GM18502 (cell line): Measurements from ENCODE around the gene RHOH.

Source experiments
- ATAC-seq: cut with Tn5 transposase; IDR thresholded peaks from one replicate; pipeline ENCODE4 v1.9.1; 2021; ENCODE audit warnings: mild to moderate bottlenecking; ENCODE audit not compliant: unreplicated experiment, poor library complexity

RHOH gene

DNA sequence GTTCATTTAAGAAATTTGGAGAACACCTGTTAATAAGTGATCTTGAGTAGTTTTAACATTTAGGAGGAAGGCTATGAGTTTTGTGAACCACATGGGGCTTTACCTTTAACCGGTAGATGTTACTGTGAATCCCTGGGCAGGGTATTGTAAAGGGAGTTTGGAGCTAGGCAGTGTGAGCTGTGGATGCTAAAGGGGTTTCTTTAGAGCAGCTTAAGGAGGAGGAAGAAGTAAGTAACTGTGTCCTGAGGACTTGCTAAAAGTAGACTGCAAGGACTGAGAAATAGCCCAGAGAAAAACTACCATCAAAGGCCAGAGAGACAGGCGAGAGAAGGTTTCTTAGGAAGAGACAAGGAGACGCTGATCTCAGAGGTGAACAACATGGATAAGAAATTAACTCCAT, 5.6 kb downstream of the RHOH start:
- no peak for ATAC-seq

DNA sequence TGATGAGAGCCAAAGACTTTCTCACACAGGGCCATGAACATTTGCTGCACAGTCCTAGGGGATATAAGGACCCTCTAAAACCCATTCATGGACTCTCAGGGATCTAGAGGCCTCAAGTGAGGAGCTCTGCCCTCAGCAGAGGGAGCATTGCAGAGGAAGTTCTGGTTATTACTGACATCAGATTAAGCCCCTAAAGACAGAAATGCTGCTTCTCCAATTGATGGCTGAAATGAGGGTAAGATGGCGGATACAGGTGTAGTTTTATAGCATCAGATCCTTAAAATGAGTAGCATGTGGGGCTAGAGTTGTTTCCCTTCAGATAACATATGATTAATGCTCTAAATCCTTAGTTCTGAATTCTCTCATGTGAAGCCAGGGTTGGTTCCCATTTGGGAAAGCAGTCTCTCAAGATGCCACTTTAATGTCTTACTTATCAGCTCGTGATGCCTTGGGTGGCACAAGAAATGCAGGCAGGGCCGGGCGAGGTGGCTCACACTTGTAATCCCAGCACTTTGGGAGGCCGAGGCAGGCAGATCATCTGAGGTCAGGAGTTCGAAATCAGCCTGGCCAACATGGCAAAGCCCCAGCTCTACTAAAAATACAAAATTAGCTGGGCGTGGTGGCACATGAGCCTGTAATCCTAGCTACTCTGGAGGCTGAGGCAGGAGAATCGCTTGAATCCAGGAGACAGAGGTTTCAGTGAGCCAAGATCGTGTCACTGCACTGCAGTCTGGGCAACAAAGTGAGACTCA, 7.9 kb downstream of the RHOH start:
- no peak for ATAC-seq

DNA sequence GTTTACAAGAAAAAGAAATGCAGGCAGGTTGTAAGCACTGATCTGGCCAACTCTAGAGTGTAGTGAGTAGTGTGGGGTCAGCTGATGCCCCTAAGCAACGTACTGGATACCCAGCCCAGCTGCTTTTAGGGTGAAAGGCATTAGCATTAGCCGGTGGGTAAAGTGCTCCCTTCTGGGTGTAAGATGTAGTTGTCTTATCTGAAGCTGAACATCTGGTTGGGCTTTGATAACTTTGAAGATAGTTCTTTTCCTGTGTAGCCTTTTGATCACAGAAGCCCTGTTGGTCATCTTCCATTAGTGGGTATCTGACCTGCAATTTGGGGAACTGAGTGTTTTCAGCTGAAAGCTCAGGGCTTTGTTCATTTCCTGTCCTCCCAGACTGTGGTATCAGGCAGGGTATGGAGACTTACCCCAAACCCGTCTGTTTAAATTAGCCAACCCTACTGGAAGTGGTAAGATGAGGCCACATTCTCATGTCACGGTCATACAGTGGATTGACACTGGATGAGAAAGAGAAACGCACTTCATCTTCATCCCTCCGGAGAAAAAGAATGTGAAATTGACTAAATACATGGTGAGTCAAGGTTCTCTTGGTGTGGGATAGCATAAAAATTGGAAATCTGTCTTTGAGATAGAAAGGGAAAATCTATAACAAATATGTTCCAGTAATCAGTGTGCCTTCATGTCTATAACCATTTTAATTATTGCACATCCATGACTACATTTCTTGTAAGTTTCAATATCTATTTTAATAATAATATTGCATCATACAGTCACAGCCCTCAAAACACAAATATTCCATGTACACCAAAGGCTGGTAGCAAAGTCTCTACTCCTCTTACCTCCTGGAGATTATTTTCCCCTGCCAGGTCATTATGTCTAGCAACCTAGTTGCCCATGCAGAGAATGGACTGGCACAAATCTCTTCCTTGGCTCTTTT, 8.7 kb downstream of the RHOH start:
- peak; percentile 65 for ATAC-seq

DNA sequence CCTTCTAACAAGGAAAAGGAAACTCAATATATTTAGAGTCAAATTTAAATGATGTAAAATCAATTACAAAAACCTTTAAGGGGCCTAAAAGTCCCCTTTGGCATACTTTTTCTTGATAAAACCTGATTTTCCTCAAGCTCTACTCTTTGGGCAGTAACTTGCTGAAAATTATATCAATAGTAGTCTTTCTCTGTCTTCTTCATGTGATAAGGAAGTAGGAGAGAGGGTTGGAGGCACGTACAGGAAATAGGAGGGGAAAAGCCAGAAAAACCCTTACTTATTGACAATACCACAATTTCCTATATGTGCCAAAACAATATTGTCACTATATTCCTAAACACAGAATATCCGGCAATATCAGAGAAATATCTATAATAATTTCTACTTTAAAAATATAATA, 9.6 kb downstream of the RHOH start:
- ATAC-seq = no peak

DNA sequence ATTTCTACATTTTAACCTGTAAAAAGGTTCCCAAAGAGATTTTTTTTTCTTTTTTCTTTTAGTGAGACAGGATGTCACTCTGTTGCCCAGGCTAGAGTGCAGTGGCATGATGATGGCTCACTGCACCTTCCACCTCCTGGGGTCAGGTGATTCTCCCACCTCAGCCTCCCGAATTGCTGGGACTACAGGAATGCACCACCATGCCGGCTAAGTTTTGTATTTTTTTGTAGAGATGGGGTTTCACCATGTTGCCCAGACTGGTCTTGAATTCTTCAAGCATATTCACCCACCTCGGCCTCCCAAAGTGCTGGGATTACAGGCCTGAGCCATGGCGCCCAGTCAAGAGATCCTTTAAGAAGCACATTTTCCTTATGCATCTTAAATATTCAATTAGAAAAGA, 12.6 kb downstream of the RHOH start:
- ATAC-seq = no peak

DNA sequence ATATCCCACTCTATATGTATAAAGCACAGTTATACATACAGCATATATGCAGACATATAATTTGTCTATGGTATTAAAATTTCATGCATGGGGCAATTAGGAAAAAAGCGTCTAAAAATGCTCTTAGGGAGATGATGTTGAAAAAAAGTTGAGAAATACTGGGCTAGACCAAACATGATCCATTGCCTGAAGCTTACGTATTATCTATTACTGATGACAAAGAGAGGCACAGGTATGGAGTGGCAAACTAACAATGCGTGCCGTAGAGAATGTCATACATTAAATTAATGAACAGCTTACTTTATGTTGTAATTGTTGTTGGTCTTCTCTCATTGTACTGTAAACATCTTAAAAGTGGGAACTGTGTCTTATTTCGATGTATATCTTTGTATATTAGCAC, 13.9 kb downstream of the RHOH start:
- no peak for ATAC-seq

DNA sequence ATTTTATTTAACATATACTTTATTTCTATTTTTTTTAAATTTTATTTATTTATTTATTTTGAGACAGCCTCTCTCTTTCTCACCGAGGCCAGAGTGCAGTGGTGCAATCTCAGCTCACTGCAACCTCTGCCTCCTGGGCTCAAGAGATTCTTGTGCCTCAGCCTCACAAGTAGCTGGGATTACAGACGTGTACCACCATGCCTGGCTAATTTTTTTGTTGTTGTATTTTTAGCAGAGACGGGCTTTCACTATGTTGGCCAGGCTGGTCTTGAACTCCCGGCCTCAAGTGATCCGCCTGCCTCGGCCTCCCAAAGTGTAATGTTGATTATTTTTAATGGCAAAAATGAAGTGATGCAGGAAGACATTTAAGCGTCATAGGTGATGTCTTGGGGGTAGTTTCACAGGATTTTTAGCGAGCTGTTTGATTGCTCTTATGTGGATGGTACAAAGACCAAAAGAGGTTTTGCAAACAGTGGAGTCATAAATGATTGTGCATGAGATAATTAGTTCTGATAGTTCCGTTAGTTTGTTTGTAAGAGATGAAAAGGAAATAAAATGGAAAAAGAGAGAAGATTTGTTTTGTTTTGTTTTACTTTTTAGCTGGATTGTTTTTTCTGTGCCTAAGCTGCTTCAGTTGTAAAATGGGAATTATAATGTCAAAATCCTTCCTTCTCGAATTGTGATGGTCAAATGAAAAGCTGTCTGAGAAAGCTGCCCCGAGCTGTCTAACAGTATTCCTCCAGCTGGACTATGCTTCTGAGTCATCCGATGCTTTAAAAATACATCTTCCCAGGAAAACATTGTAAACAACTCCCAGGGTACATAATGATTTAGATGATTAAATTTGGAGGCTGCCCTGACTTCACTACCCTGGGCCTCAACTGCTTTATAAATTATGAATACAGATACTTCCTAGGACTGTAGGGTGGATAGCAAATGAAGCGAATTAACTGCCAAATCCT, 14.7 kb downstream of the RHOH start:
- no peak for ATAC-seq

DNA sequence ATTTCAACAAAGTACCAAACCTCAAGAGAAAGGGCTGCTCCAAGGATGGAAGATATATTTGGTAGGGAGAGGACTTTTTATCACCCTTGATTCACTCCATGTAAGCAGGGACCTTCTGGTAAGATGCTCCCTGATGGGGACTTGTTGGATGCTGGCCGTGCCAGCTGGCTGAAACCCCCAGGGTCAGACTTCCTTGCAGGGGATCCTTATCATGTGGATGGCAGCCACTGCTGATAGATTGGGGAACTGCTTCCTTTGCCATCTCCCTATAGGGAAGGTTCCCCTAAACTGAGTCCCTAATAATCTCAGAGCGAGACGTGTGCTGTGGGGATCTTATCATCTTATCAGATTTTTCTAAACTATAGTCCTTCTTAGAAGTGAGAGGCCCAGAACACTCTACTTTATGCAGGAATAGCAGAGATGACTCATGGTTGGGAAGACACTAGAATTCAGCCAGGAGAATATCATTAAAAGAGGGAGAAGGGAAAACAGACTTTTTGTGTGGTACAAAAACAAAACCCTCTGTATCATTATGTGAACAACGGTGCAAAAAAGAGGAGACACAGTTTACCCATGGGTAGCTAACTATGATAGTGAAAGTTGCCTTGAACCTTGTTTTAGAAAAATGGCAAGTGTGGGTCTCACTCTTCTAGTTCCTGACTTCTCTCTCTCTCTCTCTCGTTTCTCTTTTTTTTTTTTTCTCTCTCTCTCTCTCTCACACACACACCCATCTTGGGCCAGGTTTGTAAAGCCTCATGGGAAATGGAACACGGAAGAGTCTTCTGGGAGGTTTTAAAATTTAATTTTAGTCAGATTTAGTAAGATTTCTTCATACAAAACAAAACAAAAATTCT, 16.1 kb downstream of the RHOH start:
- no peak for ATAC-seq

DNA sequence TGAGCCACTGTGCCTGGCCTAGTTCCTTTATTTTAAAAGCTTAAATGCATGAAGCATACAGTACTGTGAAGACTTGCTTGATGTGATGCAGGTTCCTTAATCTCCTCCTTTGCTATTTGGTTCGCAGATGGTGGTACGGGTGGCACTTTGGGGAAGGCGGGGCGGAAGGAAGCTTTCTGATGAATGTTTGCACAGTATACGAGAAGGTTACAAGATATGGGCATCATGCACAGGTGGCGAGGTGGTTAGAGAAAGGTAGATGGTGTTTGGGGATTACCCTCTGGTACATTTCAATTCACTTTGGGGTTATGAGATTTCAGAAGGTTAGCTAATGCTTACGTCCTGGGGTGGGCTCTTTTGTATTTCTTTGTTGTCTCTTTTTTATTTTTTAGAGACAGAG, 17.2 kb downstream of the RHOH start:
- ATAC-seq = no peak

DNA sequence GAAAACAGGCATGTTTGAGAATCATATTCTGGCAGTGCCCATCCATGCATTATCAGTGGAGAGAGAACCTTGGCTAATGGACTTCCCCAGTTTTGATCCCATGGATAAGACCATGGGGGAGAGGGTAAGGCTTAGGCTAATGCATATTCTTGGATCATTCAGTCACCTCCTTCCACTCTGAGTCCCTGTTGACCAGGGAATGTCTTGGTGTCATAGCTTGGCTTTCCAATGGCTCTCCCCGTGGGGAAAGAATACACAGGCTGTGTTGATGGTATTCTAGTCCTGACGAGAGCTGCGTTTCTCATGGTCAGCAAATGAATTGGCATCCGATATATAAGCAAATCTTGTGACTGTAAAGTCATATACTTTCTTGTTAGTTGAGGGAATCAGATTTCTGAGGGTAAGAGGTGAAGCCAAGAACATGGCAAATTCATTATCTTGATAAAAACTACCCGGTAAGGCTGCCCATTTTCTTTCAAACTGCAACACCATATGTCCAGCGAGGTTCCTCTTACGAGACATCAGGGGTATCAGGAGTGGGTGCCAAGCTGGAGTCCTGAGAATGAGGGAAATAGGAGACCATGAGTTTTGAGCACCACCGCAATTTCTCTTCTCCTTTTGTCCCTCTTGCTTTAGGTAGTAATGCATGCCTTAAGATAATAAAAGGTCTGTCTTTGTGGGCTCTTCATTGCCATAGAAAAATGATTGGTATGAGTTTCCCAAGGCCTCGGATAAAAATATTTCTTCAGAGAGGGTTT, 18.0 kb downstream of the RHOH start:
- ATAC-seq = no peak

DNA sequence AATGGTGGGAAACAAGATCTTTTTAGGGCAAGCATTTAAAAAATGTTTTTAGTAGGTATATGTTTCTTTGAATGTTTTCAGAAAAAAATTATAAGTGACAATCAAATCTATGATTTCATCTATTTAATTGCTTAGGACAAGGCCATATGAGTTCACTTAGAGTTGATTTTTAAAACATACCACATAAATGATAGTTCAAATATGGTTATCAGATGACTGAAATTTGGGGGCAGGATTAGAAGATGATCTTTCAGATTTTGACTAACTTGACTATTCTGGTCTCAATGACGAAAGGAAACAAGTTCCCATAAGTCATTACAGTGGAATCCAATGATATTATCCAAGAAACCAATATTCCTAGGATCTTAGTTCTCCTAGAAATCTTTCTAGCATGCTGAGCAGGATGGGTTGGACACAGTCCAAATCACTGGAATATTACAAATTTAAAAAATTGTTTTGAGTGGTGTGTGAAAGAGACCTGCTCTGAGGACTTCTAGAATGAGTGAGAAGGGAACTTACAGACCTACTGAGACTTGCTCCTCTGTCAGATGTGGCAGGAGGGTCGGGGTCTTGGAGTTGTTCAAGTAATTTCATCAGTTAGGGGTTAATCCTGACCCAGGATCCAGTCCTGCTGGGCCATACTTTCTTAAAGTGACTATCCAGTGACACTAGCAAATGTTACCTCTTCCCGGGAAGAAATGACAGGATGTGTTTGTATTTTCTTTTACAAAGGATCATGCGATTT, 20.0 kb downstream of the RHOH start:
- ATAC-seq = no peak

DNA sequence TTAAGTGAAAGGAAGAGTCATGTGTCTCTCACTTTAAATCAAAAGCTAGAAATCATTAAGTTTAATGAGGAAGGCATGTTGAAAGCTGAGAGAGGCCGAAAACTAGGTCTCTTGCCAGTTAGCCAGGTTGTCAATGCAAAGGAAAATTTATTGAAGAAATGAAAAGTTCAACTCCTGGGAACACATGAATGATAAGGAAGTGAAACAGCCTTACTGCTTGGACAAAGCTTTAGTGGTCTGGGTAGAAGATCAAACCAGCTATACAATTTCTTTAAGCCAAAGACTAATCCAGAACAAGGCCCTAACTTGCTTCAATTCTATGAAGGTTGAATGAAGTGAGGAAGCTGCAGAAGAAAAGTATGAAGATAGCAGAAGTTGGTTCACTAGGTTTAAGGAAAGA, 24.9 kb downstream of the RHOH start:
- ATAC-seq = no peak

DNA sequence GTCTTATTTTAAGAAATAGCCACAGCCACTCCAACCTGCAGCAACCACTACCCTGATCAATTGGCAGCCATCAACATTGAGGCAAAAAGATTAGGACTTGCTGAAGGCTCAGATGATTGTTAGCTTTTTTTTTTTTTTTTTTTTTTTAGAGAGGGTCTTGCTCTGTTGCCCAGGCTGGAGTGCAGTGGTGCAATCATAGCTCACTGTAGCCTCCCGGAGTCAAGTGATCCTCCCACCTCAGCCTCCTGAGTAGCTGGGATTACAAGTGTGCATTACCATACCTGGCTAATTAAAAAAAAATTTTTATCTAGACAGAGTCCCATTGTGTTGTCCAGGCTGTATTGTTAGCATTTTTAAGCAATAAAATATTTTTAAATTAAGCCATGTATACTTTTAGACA, 26.5 kb downstream of the RHOH start:
- no peak for ATAC-seq

DNA sequence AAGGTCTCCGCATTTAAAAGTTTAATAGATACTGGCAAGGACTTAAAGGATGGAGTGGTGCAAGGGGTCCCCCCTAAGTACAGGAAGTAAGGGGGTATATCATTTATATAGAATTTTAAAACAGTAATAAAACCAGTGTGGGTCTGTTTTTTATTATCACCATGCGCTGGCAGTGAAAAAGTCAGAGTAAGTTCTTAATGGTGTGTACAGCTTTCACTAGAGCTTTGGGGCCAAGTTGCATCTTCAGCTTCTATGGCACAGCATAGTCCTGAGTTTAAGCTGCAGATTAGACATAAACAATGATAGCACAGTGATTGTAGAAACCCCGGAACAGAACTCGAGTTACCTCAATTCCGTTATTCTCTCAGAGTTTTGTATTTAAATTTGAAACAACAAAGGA, 27.6 kb downstream of the RHOH start:
- ATAC-seq = no peak

DNA sequence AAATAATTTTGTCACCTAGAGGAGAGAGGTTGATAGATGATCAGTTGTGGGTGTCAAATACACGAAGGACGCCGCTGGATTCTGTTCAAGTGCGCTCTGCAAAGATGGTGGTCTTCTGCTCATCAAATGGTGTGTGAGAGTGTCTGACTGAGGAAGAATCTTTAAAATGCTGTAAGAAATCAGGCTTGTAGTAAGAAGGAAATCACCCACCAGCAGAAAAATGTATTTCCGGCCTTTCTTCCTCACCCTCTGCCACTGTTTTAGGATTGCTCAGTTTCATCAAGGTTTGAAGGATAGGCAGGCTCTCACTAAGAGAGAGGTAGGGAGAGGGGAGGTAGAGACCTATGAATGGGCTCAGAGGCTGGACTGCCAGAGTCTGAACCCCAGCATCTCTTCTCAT, 28.7 kb downstream of the RHOH start:
- no peak for ATAC-seq

DNA sequence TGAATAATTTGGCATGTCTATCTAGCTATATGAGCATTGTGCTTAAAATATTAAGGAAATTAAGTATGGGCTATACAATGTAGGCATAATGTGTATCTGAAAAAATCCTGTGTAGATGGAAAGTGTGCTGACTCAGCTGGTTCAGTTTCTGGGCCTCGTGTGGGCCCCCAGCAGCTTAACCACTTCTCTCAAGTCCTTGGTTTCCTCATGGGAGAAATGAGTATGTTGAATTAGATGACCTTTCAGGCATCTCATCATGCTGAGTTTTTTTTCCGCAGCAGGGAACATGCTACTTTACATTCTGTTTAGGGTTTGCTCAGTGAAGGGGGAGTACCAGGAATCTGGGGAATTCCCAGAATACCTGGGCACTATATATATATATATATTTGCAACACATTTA, 30.5 kb downstream of the RHOH start:
- ATAC-seq = peak; percentile 51

DNA sequence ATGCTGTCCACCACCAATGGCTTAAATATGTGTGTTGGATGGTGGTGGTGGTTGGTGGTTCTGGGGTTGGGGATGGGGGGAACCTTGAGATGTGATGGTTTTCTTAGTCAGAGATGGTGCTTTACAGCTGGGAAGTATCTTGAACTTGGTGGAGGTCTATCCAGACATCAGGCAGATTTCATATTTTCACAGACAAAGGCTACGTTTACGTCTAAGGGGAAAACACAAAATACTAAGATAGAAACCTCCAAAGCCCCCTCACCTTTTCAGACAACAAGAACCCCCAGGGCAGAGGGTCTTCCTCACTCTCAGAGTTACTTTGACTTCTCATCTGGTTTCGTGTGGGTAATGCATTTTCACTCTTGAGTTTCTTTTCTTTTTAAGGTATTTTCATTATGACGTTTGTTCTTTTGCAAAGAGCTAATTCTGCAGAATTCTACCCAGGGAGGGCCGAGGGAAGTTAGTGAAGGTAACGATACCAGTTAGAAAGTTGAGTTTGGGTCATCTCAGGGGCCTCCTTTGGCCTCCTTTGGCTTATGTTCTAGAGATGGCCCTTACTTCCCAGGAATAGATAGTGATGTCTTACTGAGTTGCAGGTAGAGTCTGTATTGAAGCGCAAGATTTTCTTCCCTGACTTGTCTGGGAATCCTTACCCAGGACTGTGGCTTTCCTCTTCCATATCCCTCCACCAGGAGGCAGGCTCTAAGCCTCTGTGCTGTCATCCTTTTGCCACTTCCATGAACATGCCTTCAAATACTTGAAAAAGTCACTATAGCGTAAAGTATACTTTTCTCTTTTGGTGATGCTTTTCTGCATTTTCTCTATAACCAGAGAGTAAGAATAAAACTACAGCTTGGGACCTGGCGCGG, 31.9 kb downstream of the RHOH start:
- ATAC-seq = peak; percentile 62
